ENCODE measurements around the gene IL7R. TPM values are rescaled to one million over a fixed set of nuclear protein-coding genes. Genes with fewer than 3 reads are reported as not detected.

IL7R gene
- total RNA-seq, 1 experiment from 2014 or later = 0.98 TPM

DNA sequence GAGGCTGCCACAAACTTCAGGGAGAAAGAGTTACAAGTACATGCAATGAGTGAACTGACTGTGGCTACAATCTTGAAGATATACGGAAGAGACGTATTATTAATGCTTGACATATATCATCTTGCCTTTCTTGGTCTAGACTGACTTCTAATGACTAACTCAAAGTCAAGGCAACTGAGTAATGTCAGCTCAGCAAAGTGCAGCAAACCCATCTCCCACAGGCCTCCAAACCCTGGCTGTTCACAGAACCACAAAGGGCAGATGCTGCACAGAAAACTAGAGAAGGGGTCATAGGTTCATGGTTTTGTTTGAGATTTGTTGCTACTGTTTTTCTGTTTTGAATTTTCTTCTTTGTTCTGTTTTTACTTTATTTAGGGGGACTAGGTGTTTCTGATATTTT, 21.0 kb downstream of the IL7R start:
- Histone ChIP-seq H4K20me1 (ENCODE audit: insufficient read depth) (no peaks in the 10 kb centered on the region), H3K9me2 (ENCODE audit: insufficient read depth) (no peaks in the 10 kb centered on the region), H3K9me3 (ENCODE audit: control insufficient read depth in 1 of 2, insufficient read depth in 1 of 2, low read depth in 1 of 2, low read length in 2 of 2) (no peaks in the 10 kb centered on the region), H3K4me2 (ENCODE audit: low read length) (no peak overlapping the region), H3K36me3 (ENCODE audit: control insufficient read depth in 1 of 2, insufficient read depth in 2 of 2, low read length in 2 of 2) (no peaks in the 10 kb centered on the region), H3K4me3 (replicated peaks in 1 of 2; ENCODE audit: low read depth in 1 of 2, low read length in 2 of 2) (no peak overlapping the region), H3K79me2 (ENCODE audit: insufficient read depth, low read length) (no peaks in the 10 kb centered on the region), H3K9ac (ENCODE audit: low read length) (no peak overlapping the region), H2AFZ (ENCODE audit: low read depth, low read length, poor library complexity, severe bottlenecking) (no peak overlapping the region), H3K4me1 (ENCODE audit: control insufficient read depth in 1 of 2, insufficient read depth in 2 of 2, low read length in 2 of 2) (no peaks in the 10 kb centered on the region; a peak in 1 of 4 replicates), H3K27ac (ENCODE audit: low read depth, low read length) (no peak overlapping the region), H3K27me3 (ENCODE audit: insufficient read depth, low read length) (peaks cover 6% of the 10 kb centered on the region; the same call in 1 of the 2 replicates)
- RAD21 ChIA-PET (ENCODE audit: low non-redundant PET in 1 of 2, low total read pairs in 2 of 2, uncharacterized antibody in 2 of 2, unreplicated experiment in 2 of 2) = no interaction called here
- intact Hi-C loops (cut with micrococcal nuclease) = no loop called here
- no TSS peak for BruUV-seq (replicated peaks)
- POLR2A ChIA-PET = no interaction called here
- ATAC-seq = no peak
- DNase-seq (ENCODE audit: low read depth, low spot score) = no peak
- TF ChIP-seq ZNF274 (IDR thresholded peaks at IDR 0.05; ENCODE audit: low read depth, low read length) = no peak
- TF ChIP-seq YY1 (IDR thresholded peaks at IDR 0.05; ENCODE audit: extremely low read depth, insufficient replicate concordance, low read depth, low read length) = no peak
- TF ChIP-seq EZH2phosphoT487 (IDR thresholded peaks at IDR 0.05; ENCODE audit: borderline replicate concordance) = no peak
- no peak for TF ChIP-seq CEBPB (IDR thresholded peaks at IDR 0.05; ENCODE audit: low read depth)
- TF ChIP-seq ZFX (IDR thresholded peaks at IDR 0.05) = no peak
- TF ChIP-seq RAD21 (IDR thresholded peaks at IDR 0.05; ENCODE audit: low read depth) = no peak
- TF ChIP-seq POLR2A (IDR thresholded peaks at IDR 0.05; ENCODE audit: borderline replicate concordance, extremely low read depth, insufficient read depth, insufficient read length) = no peak
- no peak for TF ChIP-seq EZH2 (IDR thresholded peaks at IDR 0.05)
- no peak for TF ChIP-seq TCF7L2 (IDR thresholded peaks at IDR 0.05; ENCODE audit: borderline replicate concordance, extremely low read depth, insufficient read depth, insufficient read length)
- no peak for TF ChIP-seq EGR1 (IDR thresholded peaks at IDR 0.05; ENCODE audit: low read depth)
- TF ChIP-seq, protein P1, sequence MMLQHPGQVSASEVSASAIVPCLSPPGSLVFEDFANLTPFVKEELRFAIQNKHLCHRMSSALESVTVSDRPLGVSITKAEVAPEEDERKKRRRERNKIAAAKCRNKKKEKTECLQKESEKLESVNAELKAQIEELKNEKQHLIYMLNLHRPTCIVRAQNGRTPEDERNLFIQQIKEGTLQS (IDR thresholded peaks at IDR 0.05) = no peak
- TF ChIP-seq SIN3A (IDR thresholded peaks at IDR 0.05; ENCODE audit: low read depth) = no peak
- TF ChIP-seq JUND (IDR thresholded peaks at IDR 0.05) = no peak
- no peak for TF ChIP-seq CBX3 (IDR thresholded peaks at IDR 0.05; ENCODE audit: low read depth)
- no peak for TF ChIP-seq SRF (IDR thresholded peaks at IDR 0.05; ENCODE audit: low read depth)
- TF ChIP-seq, protein P2, sequence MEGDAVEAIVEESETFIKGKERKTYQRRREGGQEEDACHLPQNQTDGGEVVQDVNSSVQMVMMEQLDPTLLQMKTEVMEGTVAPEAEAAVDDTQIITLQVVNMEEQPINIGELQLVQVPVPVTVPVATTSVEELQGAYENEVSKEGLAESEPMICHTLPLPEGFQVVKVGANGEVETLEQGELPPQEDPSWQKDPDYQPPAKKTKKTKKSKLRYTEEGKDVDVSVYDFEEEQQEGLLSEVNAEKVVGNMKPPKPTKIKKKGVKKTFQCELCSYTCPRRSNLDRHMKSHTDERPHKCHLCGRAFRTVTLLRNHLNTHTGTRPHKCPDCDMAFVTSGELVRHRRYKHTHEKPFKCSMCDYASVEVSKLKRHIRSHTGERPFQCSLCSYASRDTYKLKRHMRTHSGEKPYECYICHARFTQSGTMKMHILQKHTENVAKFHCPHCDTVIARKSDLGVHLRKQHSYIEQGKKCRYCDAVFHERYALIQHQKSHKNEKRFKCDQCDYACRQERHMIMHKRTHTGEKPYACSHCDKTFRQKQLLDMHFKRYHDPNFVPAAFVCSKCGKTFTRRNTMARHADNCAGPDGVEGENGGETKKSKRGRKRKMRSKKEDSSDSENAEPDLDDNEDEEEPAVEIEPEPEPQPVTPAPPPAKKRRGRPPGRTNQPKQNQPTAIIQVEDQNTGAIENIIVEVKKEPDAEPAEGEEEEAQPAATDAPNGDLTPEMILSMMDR (IDR thresholded peaks at IDR 0.05 in 2 of 3, conservative IDR thresholded peaks at IDR 0.05 in 1 of 3; ENCODE audit: borderline replicate concordance in 1 of 3, insufficient read depth in 1 of 3, low read depth in 2 of 3, low read length in 2 of 3) = no peak
- TF ChIP-seq, protein P3, sequence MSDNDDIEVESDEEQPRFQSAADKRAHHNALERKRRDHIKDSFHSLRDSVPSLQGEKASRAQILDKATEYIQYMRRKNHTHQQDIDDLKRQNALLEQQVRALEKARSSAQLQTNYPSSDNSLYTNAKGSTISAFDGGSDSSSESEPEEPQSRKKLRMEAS (IDR thresholded peaks at IDR 0.05) = no peak
- CTCF ChIA-PET = no interaction called here

All from HCT116 (cell line).